Measurements from ENCODE around the gene GOPC.

DNA sequence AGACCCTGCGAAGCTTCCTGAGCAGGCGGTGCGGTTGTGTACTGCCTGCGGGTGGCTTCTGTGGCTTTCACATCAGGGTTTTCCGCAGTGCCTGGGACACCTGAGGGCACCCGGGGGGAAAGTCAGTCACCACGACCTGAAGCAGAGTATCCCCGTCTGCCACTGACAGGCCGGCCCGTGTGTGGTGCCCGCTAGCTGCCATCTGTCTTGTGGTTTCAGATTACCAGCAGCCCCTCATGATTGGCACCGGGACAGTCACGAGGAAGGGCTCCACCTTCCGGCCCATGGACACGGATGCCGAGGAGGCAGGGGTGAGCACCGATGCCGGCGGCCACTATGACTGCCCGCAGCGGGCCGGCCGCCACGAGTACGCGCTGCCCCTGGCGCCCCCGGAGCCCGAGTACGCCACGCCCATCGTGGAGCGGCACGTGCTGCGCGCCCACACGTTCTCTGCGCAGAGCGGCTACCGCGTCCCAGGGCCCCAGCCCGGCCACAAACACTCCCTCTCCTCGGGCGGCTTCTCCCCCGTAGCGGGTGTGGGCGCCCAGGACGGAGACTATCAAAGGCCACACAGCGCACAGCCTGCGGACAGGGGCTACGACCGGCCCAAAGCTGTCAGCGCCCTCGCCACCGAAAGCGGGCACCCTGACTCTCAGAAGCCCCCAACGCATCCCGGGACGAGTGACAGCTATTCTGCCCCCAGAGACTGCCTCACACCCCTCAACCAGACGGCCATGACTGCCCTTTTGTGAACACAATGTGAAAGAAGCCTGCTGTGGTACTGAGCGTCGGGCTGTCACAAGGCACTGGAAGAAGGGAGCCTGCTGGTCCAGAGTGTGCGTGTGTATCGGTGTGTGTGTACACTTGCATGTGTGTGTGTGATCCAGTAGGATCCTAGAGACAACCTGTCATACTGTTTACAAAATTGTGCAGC lies 54.4 kb downstream of the GOPC start:
- TF ChIP-seq EZH2 (IDR thresholded peaks at IDR 0.05; ENCODE audit: borderline replicate concordance, low read depth, low read length, poor library complexity, severe bottlenecking) = no peak
- no peak for TF ChIP-seq CTCF (conservative IDR thresholded peaks at IDR 0.05; ENCODE audit: low read depth, low read length)

Data from A673 (cell line).